Germinal center (tissue), 1 donor: Measurements from ENCODE around the gene LYZL2.
"Not testable (repeated sequence)": the region's sequence is repeated elsewhere in the genome, so short reads cannot be mapped to it uniquely, and the experiment has no call there.

ENCODE experiments used
- DNase-seq: peaks from one replicate; pipeline ENCODE4 v3.0.0; 2012; ENCODE audit warnings: mixed read lengths, low spot score

The LYZL2 gene

GRCh38 chr10:30637881-30638467, 8.4 kb upstream of the LYZL2 start:
- DNase-seq: no peak

- DNase-seq: no peak
These were observed 1.6 kb upstream of the LYZL2 start for GRCh38 chr10:30631188-30631587.

GRCh38 chr10:30630571-30630970, 1.0 kb upstream of the LYZL2 start:
- no peak for DNase-seq

GRCh38 chr10:30628576-30628975, 977 bp downstream of the LYZL2 start:
- not testable (repeated sequence) for DNase-seq

GRCh38 chr10:30626837-30627236, 2.7 kb downstream of the LYZL2 start:
- DNase-seq: not testable (repeated sequence)

- not testable (repeated sequence) for DNase-seq
These were observed 3.4 kb downstream of the LYZL2 start for GRCh38 chr10:30626196-30626595.

- no peak for DNase-seq
These were observed 4.5 kb downstream of the LYZL2 start for GRCh38 chr10:30625080-30625479.

GRCh38 chr10:30619966-30620365, 9.6 kb downstream of the LYZL2 start:
- no peak for DNase-seq

GRCh38 chr10:30617070-30617469, 12.5 kb downstream of the LYZL2 start:
- no peak for DNase-seq

- not testable (repeated sequence) for DNase-seq
These were observed 18.5 kb downstream of the LYZL2 start for GRCh38 chr10:30611041-30611440.

GRCh38 chr10:30607814-30608213, 21.7 kb downstream of the LYZL2 start:
- no peak for DNase-seq

GRCh38 chr10:30606313-30606712, 23.2 kb downstream of the LYZL2 start:
- DNase-seq: no peak

- not testable (repeated sequence) for DNase-seq
These were observed 24.0 kb downstream of the LYZL2 start for GRCh38 chr10:30605341-30606121.

- DNase-seq: no peak
These were observed 26.0 kb downstream of the LYZL2 start for GRCh38 chr10:30603589-30603988.

- DNase-seq: no peak
These were observed 26.8 kb downstream of the LYZL2 start for GRCh38 chr10:30602747-30603146.

GRCh38 chr10:30600005-30600404, 29.5 kb downstream of the LYZL2 start:
- peak; percentile 35 for DNase-seq

- peak; percentile 24 for DNase-seq
These were observed 31.3 kb downstream of the LYZL2 start for GRCh38 chr10:30598105-30598776.

GRCh38 chr10:30597433-30597824, 32.1 kb downstream of the LYZL2 start:
- DNase-seq: not testable (repeated sequence)

- not testable (repeated sequence) for DNase-seq
These were observed 32.8 kb downstream of the LYZL2 start for GRCh38 chr10:30596493-30597432.

- no peak for DNase-seq
These were observed 33.5 kb downstream of the LYZL2 start for GRCh38 chr10:30596013-30596412.

GRCh38 chr10:30594077-30594476, 35.5 kb downstream of the LYZL2 start:
- no peak for DNase-seq

- not testable (repeated sequence) for DNase-seq
These were observed 36.8 kb downstream of the LYZL2 start for GRCh38 chr10:30592770-30593169.
